NCI-H524 treated with DMSO at 0.1 percent for 48 hours (cell line): Measurements from ENCODE around the gene DIS3L2.

Experiments
- DNase-seq: peaks from one replicate; lab custom pipeline; 2025; lab: John Stamatoyannopoulos, UW

The DIS3L2 gene

GRCh38 chr2:232268636-232269165 is 307.2 kb downstream of the DIS3L2 start:
- no peak for DNase-seq

GRCh38 chr2:232269867-232270266 is 308.4 kb downstream of the DIS3L2 start:
- DNase-seq: no peak

DNA sequence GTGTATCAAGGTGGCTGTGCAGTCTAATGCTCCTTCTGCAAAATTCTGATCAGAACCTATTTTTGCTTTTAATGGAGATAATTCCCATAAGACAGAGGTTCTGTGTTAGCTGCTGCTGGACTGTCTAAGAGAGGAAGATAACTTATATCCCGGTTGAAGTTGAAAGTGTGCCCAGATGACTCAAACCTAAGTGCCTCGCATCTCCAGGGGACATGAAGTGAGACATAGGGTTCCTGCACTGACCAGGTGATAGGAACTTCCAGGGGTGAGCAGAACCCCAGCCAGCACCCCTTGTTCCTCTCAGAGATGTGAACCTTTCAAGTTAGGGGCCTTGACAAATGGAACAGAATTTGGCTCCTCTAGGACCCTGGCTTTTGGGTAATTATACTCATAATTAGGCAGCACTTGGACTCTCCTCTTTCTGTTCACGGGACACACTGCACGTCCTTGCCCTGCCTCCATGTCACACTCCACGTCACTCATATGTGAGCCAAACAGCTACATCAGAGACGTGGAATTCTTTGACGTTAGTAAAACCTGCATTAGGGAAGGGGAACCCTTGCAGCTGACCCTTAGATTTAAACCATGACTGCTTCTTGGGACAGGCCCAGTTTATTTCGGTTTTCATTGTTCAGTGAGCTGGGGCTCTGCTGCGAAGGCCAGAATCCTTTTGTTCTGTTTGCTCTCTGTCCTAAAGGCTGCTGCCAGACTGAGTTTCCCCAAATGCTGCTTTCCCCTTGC is 312.6 kb downstream of the DIS3L2 start:
- DNase-seq: no peak

- peak; percentile 6 for DNase-seq
These were observed 314.2 kb downstream of the DIS3L2 start for GRCh38 chr2:232275670-232276069.

DNA sequence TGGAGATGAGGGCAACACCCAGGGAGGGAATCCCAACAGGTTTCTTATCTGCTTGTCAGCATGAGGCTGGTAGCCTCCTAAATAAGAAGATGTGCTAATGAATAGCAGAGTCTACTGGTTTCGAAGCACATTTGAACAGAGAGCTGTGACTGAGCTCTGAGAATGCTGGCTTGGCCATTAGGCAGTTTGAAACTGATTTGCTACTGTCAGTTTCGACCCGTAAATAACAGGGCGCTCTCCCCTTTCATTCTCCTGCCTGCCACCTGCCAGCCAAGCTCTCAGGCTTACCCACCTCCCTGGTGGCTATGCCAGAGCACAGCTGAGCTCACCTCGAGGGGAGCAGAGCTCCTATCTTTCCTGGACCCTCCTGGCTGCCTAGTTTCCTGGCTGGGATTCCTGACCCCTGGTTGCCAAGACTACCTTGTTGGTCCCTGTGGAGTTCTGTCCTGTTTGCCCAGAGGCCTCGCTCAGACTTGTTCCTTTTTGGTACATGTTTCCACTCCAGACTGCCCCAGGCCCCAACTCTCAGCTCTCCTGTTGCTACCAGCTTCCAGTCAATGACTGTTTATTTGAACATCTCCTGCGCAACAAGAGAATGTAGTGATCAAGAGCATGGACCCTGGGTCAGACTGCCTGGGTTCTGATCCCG is 314.7 kb downstream of the DIS3L2 start:
- peak; percentile 0 for DNase-seq

DNA sequence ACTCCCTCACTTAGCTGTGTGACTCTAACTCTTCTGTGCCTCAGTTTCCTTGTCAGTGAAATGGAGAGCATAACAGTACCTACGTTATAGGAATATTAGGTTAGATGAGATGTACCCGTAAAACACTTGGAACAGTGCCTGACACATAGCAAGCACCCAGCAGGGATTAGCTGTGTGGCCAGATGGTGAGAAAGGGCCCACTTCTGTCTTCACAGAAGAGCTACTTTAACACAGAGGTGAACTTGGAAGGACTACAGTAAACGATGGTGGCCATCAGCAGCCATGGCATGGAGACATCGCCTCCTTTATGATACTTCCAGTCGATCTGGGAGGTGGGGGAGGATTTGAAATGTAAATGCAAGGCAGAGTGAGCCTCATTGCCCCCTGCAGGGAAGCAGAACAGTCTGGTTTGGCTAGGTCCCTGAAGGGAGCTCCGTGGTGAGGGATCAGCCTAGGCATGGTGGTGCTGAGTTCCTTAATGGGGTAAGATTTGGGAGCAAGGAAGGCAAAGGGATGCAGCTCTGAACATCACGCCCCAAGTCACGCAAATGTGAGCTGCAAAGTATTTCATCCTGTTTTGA is 315.3 kb downstream of the DIS3L2 start:
- peak; percentile 68 for DNase-seq

- DNase-seq: no peak
These were observed 317.0 kb downstream of the DIS3L2 start for GRCh38 chr2:232278534-232278933.

DNA sequence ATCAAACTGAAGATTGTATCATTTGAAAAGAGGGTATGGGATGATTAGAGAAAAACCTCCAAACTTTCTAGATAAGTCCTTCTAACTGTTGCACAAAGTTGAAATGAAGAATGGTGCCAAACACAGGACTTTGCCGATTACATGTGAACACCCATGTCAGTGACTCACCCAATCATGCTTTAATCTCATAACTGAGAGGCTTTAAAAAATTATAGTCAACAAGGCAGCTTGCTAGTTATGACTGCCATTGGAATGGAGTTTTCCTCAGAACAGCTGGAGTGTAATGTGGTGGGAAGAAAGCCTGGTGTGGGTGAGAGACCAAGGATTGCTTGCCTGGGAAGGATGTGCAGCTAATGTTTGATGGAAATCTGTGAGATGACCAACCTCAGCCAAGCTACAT is 318.8 kb downstream of the DIS3L2 start:
- DNase-seq: no peak

DNA sequence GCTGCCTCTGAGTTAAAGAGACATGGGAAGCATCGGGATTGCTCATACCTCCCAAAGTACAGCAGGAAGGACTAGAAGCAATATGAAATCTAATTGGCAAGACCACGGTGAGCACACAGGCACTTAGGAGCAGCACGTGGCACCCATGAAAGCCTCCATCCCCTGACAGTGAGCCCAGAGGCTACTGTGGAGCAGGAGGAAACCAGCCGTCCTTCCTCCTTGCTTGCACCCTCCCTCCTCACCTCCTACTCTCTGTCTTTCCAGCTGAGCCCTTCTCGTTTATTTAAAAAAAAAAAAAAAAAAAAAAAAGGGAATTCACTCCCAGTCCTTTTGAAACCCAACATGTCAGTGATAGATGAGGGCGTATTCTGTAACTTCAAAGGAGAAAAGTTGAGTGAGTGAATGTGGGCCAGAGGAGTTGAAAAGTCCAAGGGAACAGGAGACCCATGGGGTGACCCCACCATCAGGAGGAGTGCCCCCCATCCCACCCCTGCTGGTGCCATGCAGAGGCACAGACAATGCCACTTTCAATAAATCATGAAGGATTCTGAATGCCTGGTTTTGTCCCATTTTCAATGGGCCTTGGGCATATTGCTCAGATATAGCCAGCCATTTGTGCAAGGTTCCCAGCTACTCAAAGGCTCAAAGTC is 320.5 kb downstream of the DIS3L2 start:
- DNase-seq: no peak

GRCh38 chr2:232282508-232283055 is 321.1 kb downstream of the DIS3L2 start:
- no peak for DNase-seq

DNA sequence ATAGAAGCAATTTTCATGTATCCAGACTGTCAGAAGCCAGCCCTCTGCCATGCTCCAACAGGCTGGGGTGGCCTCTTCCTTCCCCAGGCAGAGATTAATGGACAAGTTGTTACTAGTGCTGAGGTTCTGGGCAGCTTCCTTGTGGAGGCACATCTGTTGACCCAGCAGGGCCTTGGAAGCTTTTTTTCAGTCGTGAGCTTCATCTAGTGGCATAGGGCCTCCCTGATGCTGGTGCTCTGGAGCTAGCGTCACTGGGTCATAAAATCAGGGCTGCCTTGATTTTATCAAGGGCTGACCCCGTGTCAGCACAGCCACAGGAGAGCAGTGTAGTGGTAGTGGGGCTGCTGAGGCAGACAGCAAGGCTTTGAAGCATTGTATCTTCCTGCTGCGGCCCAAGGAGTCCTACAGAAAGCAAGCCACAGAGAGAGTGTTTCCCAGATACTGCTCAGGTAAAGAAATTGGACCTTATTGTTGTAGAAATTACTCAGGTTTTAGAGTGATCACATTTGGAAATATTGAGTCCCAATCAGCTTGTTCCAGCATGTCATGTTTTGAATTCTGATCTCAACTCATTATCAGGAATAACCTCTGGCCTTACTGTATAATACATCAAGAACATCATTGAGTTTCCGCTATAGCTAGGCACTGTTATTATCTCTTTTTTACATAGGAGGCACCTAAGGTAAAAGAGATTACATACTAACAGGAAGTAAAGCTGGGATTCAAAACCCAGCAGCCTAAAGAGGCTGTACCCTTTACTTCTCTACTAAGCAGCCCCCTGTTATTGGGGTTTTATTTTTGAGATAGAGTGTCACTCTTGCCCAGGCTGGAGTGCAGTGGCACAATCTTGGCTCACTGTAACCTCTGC is 324.7 kb downstream of the DIS3L2 start:
- no peak for DNase-seq

DNA sequence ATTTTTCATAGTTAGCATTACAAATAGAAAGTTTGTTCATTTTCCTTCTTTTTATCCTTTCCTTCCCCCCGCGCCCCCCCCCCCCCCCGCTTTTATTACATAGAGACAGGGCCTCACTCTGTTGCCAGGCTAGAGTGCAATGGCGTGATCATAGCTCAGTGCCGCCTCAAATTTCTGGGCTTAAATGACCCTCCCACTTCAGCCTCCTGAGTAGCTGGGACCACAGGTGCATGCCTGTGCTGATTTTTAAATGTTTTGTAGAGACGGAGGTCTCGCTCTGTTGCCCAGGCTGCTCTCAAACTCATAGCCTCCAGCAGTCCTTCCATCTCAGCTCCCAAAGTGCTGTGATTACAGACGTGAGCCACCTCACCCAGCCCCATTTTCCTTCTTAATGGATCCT is 325.8 kb downstream of the DIS3L2 start:
- no peak for DNase-seq

- DNase-seq: no peak
These were observed 327.0 kb downstream of the DIS3L2 start for GRCh38 chr2:232288489-232289030.

DNA sequence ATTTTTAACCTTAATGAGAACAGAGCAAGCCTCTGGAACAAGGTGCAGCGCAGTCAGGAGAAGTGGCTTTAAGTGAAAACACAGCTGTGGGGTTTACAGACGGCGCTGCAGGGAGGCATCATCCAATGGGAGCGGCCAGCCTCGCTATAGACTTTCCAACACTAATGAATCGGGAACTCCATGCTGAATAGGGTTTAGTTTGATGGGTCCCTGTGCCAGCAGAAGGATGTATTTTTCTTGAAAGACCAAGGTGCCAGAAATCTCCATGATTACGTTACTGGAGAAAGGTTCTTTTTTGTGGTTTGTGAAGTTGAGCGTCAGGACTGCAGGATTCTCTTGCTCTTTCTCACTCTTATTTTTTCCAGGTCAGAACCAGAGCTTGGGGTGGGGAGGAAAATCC is 329.2 kb downstream of the DIS3L2 start:
- DNase-seq: no peak

DNA sequence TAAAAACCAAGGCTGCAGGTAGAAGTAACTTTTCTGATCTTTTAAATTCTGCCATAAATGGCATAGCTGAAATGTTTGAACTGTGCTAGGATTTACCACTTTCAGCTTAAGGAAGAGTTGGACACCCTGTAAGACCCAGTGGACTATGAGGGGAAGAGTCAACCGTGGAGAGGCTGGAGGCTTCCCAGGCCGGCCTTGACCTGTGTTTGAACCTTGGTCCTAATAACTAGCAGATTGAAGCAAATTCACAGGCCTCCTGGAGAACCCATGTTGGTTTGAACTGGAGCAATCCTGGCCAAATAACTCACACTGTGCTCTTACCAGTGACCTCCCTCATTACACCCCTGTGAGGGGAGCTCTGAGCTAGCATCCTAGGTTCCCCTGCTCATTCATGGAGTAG is 329.8 kb downstream of the DIS3L2 start:
- DNase-seq: no peak

- DNase-seq: peak; percentile 6
These were observed 331.1 kb downstream of the DIS3L2 start for GRCh38 chr2:232292395-232293154.

DNA sequence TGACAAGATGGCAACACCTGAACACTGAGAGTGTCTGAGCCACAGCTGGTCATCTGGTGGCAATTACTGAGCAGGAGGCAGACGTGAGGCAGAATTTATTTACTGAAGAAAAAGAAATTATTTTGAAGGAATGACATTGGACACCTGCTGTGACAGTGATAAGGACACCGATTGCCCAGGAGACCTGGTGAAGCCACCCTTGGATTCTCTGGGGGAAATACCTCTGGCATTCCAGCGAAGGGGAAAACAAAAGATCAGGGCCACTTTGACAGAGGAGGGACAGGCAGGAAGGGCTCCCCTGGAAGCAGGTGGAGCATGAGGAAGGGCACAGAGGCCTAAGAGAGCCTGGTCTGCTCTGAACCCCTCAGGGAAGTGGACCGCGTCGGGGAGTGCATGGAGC is 331.7 kb downstream of the DIS3L2 start:
- DNase-seq: no peak

DNA sequence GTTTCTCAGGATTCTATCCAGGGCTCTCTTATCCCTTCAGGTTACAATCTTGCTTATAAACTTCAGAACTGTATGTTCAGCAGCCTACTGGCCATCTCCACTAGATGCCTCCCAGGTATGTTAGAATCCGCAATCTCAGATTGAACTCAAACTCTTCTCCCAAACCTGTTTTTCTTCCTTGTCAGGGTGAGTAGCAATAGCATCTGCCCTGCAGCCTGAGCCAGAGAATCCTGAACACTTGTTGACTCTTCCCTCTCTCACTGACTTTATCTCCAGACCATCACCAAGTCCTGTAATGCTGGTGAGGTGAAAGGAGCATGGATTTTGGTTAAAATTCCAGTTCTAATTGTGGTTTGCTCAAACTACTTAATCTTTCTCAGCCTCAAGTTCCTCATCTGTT is 334.5 kb downstream of the DIS3L2 start:
- DNase-seq: no peak

DNA sequence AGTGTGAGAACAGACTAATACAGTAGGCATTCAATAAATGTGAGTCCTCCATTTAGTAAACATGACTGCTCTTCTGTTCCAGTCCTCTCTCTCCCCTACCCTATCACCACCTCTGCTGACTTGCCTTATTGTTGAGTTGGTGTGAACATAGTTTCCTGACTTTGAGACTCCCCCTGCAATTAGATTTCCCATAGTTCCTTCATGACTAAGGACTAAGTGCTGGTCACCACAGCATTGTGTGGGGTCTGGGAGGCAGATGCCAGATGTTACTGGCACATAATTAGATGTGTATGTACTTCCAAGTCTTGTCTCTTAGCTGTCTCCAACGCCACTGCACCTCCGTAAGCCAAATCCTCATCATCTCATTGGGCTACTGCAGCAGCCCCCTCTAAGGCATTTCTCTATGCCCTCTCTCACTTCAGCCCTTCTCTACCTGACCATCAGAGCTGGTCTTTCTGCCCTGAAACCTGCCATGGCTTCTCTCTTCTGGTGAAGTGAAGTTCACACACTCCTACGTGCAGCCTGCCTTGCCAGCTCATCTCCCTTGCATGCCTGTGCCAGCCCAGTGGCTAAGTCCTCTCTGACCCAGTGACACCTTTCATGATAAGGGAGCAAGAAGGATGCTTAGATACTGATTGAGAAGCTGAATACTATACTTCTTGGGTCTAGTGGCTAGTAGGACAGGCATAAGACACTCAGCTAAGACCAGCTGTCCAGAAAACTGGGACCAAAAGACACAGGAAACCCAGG is 335.4 kb downstream of the DIS3L2 start:
- no peak for DNase-seq

- DNase-seq: no peak
These were observed 337.6 kb downstream of the DIS3L2 start for GRCh38 chr2:232299084-232299483.
